HCT116 (cell line): ENCODE measurements around the gene IL19. TPM values are rescaled to one million over a fixed set of nuclear protein-coding genes. Genes with fewer than 3 reads are reported as not detected.

Experiments
- ATAC-seq: fragments of 200-7000 bp; cut with Tn5 transposase; 2 replicates; pipeline ENCODE4 v1.9.1; 2020; ENCODE audit warnings: mild to moderate bottlenecking, moderate library complexity
- BruUV-seq: library from RNA; stranded (reverse); fragments of 400-500 nt; replicated peaks from 2 replicates; lab custom pipeline; 2021; lab: Mats Ljungman, UMichigan
- CTCF ChIA-PET: fragments of 300-600 bp; sonication (Branson Sonifier 250); formaldehyde crosslinking; loops from one replicate; lab custom pipeline; 2021; ENCODE audit warnings: antibody characterized with exemption; lab: Charles Lee
- POLR2A ChIA-PET: fragments of 300-600, 350-600 bp; sonication (Branson Sonifier 250); formaldehyde crosslinking; loops from one replicate; lab custom pipeline; 2021; ENCODE audit warnings: antibody characterized with exemption; lab: Charles Lee
- RAD21 ChIA-PET, 2 experiments: fragments of 300-600 bp; sonication (Branson Sonifier 250); formaldehyde crosslinking; loops; one replicate each; lab custom pipeline; 2023; ENCODE audit warnings: low total read pairs in 2 of 2; ENCODE audit not compliant: uncharacterized antibody in 2 of 2, unreplicated experiment in 2 of 2, low non-redundant PET in 1 of 2; lab: Charles Lee
- DNase-seq: peaks from one replicate; pipeline ENCODE4 v3.0.0-alpha.2; 2010; ENCODE audit warnings: low read depth, low spot score
- H2AFZ ChIP-seq: fragments of 200-600 bp; shearing (Covaris generic), sonication (generic); 2 replicates; pipeline ENCODE4 v1.6.1; 2017; ENCODE audit warnings: low read depth, mixed run types, mixed read lengths, antibody characterized with exemption, low read length; ENCODE audit not compliant: poor library complexity, severe bottlenecking
- H3K27ac ChIP-seq: 2 replicates; pipeline ENCODE4 v1.5.1; 2012; ENCODE audit warnings: low read depth, low read length
- H3K27me3 ChIP-seq: fragments of 200-600 bp; sonication (generic); 2 replicates; pipeline ENCODE4 v1.6.1; 2016; ENCODE audit warnings: mixed run types, low read length, mixed read lengths; ENCODE audit not compliant: insufficient read depth
- H3K36me3 ChIP-seq, 2 experiments: fragments of 200-500 bp in 1 of 2; fragments of 200-600 bp in 1 of 2; sonication (Bioruptor generic) in 1 of 2; sonication (generic) in 1 of 2; 2 replicates each; pipeline versions ENCODE4 v1.5.1 to v1.6.1; 2014 to 2016; ENCODE audit warnings: low read length in 2 of 2, inconsistent platforms in 1 of 2, mixed read lengths in 1 of 2, mixed run types in 1 of 2; ENCODE audit not compliant: insufficient read depth in 2 of 2, control insufficient read depth in 1 of 2
- H3K4me1 ChIP-seq, 2 experiments: fragments of 200-600 bp in 1 of 2; sonication (generic) in 1 of 2; 2 replicates each; pipeline versions ENCODE4 v1.5.1 to v1.6.1; 2012 to 2017; ENCODE audit warnings: low read length in 2 of 2, inconsistent platforms in 1 of 2, mild to moderate bottlenecking in 1 of 2, mixed read lengths in 1 of 2, mixed run types in 1 of 2, moderate library complexity in 1 of 2; ENCODE audit not compliant: insufficient read depth in 2 of 2, control insufficient read depth in 1 of 2
- H3K4me2 ChIP-seq: fragments of 200-600 bp; sonication (generic); 2 replicates; pipeline ENCODE4 v1.6.1; 2017; ENCODE audit warnings: mixed run types, low read length, mixed read lengths
- H3K4me3 ChIP-seq, 2 experiments: fragments of 200-600 bp in 1 of 2; sonication (generic) in 1 of 2; replicated peaks in 1 of 2; 2 replicates each; pipeline ENCODE4 v1.5.1; 2011 to 2016; ENCODE audit warnings: low read length in 2 of 2, control low read depth in 1 of 2, low read depth in 1 of 2, mild to moderate bottlenecking in 1 of 2, mixed read lengths in 1 of 2, mixed run types in 1 of 2
- H3K79me2 ChIP-seq: fragments of 200-600 bp; sonication (generic); 2 replicates; pipeline ENCODE4 v1.6.1; 2017; ENCODE audit warnings: mild to moderate bottlenecking, mixed run types, low read length, moderate library complexity, mixed read lengths; ENCODE audit not compliant: insufficient read depth
- H3K9ac ChIP-seq: fragments of 200-600 bp; sonication (generic); 2 replicates; pipeline ENCODE4 v1.6.1; 2016; ENCODE audit warnings: low read length, mixed read lengths
- H3K9me2 ChIP-seq: fragments of 200-600 bp; sonication (generic), shearing (Covaris generic); 2 replicates; pipeline ENCODE4 v1.6.1; 2017; ENCODE audit warnings: mixed run types, mild to moderate bottlenecking, moderate library complexity; ENCODE audit not compliant: insufficient read depth
- H3K9me3 ChIP-seq, 2 experiments: fragments of 200-500 bp in 1 of 2; fragments of 200-600 bp in 1 of 2; sonication (Bioruptor generic) in 1 of 2; sonication (generic) in 1 of 2; 2 replicates each; pipeline ENCODE4 v1.6.1; 2014 to 2017; ENCODE audit warnings: low read length in 2 of 2, mixed read lengths in 2 of 2, inconsistent platforms in 1 of 2, low read depth in 1 of 2, mild to moderate bottlenecking in 1 of 2, mixed run types in 1 of 2, moderate library complexity in 1 of 2; ENCODE audit not compliant: control insufficient read depth in 1 of 2, insufficient read depth in 1 of 2
- H4K20me1 ChIP-seq: fragments of 200-600 bp; sonication (generic), shearing (Covaris generic); 2 replicates; pipeline ENCODE4 v1.6.1; 2017; ENCODE audit warnings: mixed run types, mild to moderate bottlenecking, moderate library complexity; ENCODE audit not compliant: insufficient read depth
- CTCF ChIP-seq, 3 experiments: fragments of 200-600 bp in 1 of 3; sonication (generic) in 1 of 3; IDR thresholded peaks in 2 of 3; conservative IDR thresholded peaks in 1 of 3; 2 replicates each; pipeline ENCODE4 v1.5.1; 2012 to 2017; ENCODE audit warnings: low read depth in 2 of 3, low read length in 2 of 3, antibody characterized with exemption in 1 of 3, borderline replicate concordance in 1 of 3, control low read depth in 1 of 3, mild to moderate bottlenecking in 1 of 3, mixed read lengths in 1 of 3, mixed run types in 1 of 3, moderate library complexity in 1 of 3; ENCODE audit not compliant: insufficient read depth in 1 of 3
- EGR1 ChIP-seq: IDR thresholded peaks from 2 replicates; pipeline ENCODE4 v1.6.1; 2012; ENCODE audit warnings: low read depth
- POLR2AphosphoS5 ChIP-seq: IDR thresholded peaks from 2 replicates; pipeline ENCODE4 v1.6.1; 2011; ENCODE audit warnings: mild to moderate bottlenecking, low read depth, low read length, moderate library complexity
- SRF ChIP-seq: IDR thresholded peaks from 2 replicates; pipeline ENCODE4 v1.6.1; 2012; ENCODE audit warnings: low read depth
- YY1 ChIP-seq: IDR thresholded peaks from 2 replicates; pipeline ENCODE4 v1.6.1; 2011; ENCODE audit warnings: low read length, low read depth, moderate library complexity, mild to moderate bottlenecking; ENCODE audit not compliant: insufficient replicate concordance; ENCODE audit errors: extremely low read depth
- intact Hi-C: fragments of 100-400 bp; cut with micrococcal nuclease; formaldehyde crosslinking; loops from 2 replicates; pipeline ENCODE4 v1.10.0; 2022
- total RNA-seq: library from RNA; stranded (reverse); gene quantifications from one replicate; pipeline ENCODE4 v1.2.1, GENCODE V29; 2021; ENCODE audit not compliant: unreplicated experiment

Gene IL19
- total RNA-seq, 1 experiment from 2014 or later, result not detected

GRCh38 chr1:206828061-206828460, 57.5 kb downstream of the IL19 start:
- no peaks in the 10 kb centered on the region; a peak in 1 of 4 replicates for H3K4me1 ChIP-seq
- ChIA-PET POLR2A (no interaction called here), RAD21 (no interaction called here)
- no peak overlapping the region for H2AFZ ChIP-seq
- TF ChIP-seq SRF (no peak), EGR1 (no peak), POLR2AphosphoS5 (no peak)
- TF ChIP-seq, all 23 proteins: peak for 0
- H4K20me1 ChIP-seq, result no peaks in the 10 kb centered on the region
- no peaks in the 10 kb centered on the region for H3K9me3 ChIP-seq
- intact Hi-C loops, result no loop called here
- no peaks in the 10 kb centered on the region; the same call in 1 of the 2 replicates for H3K27me3 ChIP-seq
- no peak for DNase-seq
- CTCF ChIA-PET, result no interaction called here
- no peak overlapping the region for H3K9ac ChIP-seq
- no peaks in the 10 kb centered on the region for H3K36me3 ChIP-seq
- H3K4me2 ChIP-seq, result no peak overlapping the region
- BruUV-seq, result no TSS peak
- ATAC-seq, result no peak
- H3K79me2 ChIP-seq, result no peaks in the 10 kb centered on the region
- H3K4me3 ChIP-seq, result no peak overlapping the region
- no peaks in the 10 kb centered on the region for H3K9me2 ChIP-seq
- H3K27ac ChIP-seq, result no peak overlapping the region

GRCh38 chr1:206828765-206829164, 58.2 kb downstream of the IL19 start:
- POLR2A ChIA-PET, result no interaction called here
- ATAC-seq (no peak), DNase-seq (no peak)
- no peaks in the 10 kb centered on the region for H3K9me3 ChIP-seq
- TF ChIP-seq YY1 (no peak), CTCF (IDR thresholded peaks at IDR 0.05 in 2 of 3, conservative IDR thresholded peaks at IDR 0.05 in 1 of 3; ENCODE audit: borderline replicate concordance in 1 of 3, insufficient read depth in 1 of 3, low read depth in 2 of 3, low read length in 2 of 3) (peak in 2 of 3 experiments; percentile 8 to 14; a peak in 1 of 6 replicates)
- H3K4me1 ChIP-seq, result no peaks in the 10 kb centered on the region; a peak in 1 of 4 replicates
- H2AFZ ChIP-seq, result no peak overlapping the region
- H3K27ac ChIP-seq, result no peak overlapping the region
- no peaks in the 10 kb centered on the region for H3K79me2 ChIP-seq
- CTCF ChIA-PET, result interaction anchor here (0.9 to 1.0 kb wide), 2 partner anchors 152 to 722 kb away, joined by 3 read pairs; no protein-coding TSS in a partner anchor
- H3K9ac ChIP-seq, result no peak overlapping the region
- RAD21 ChIA-PET, result no interaction called here
- no peaks in the 10 kb centered on the region for H3K9me2 ChIP-seq
- H3K4me2 ChIP-seq, result no peak overlapping the region
- no peaks in the 10 kb centered on the region for H3K36me3 ChIP-seq
- no TSS peak for BruUV-seq
- no peaks in the 10 kb centered on the region for H4K20me1 ChIP-seq
- intact Hi-C loops, result no loop called here
- no peak overlapping the region for H3K4me3 ChIP-seq
- H3K27me3 ChIP-seq, result peaks cover 6% of the 10 kb centered on the region
